DND-41 (cell line): Measurements from ENCODE around the gene FAM83F.

ENCODE experiments used
- ATAC-seq: fragments of 200-7000 bp; cut with Tn5 transposase; 3 replicates; pipeline ENCODE4 v1.9.1; 2021; ENCODE audit warnings: low read depth; ENCODE audit not compliant: insufficient read depth
- DNase-seq: peaks from one replicate; pipeline ENCODE4 v3.0.0-alpha.2; 2020
- H2AFZ ChIP-seq: 2 replicates; pipeline ENCODE4 v1.6.0; 2012; ENCODE audit warnings: low read depth, low read length
- H3K27ac ChIP-seq: 2 replicates; pipeline ENCODE4 v1.5.1; 2012; ENCODE audit warnings: low read length, inconsistent platforms
- H3K27me3 ChIP-seq: fragments of 200-600 bp; sonication (generic); 2 replicates; pipeline ENCODE4 v1.6.0; 2012; ENCODE audit warnings: low read length, mild to moderate bottlenecking, inconsistent platforms; ENCODE audit not compliant: insufficient read depth, poor library complexity
- H3K36me3 ChIP-seq: 2 replicates; pipeline ENCODE4 v1.5.1; 2012; ENCODE audit warnings: low read length, inconsistent platforms; ENCODE audit not compliant: insufficient read depth
- H3K4me1 ChIP-seq: 2 replicates; pipeline ENCODE4 v1.5.1; 2012; ENCODE audit warnings: mild to moderate bottlenecking, low read length; ENCODE audit not compliant: insufficient read depth
- H3K4me2 ChIP-seq: 2 replicates; pipeline ENCODE4 v1.6.0; 2012; ENCODE audit warnings: mild to moderate bottlenecking, moderate library complexity, low read length, inconsistent platforms; ENCODE audit not compliant: insufficient read depth
- H3K4me3 ChIP-seq, 2 experiments: fragments of 200-600 bp in 1 of 2; shearing (Covaris generic) in 1 of 2; 2 replicates each; pipeline ENCODE4 v1.5.1; 2012 to 2016; ENCODE audit warnings: inconsistent platforms in 2 of 2, low read length in 2 of 2, mild to moderate bottlenecking in 2 of 2, low read depth in 1 of 2, moderate library complexity in 1 of 2
- H3K79me2 ChIP-seq: 2 replicates; pipeline ENCODE4 v1.6.0; 2012; ENCODE audit warnings: low read length, inconsistent platforms; ENCODE audit not compliant: insufficient read depth
- H3K9ac ChIP-seq: 2 replicates; pipeline ENCODE4 v1.6.0; 2012; ENCODE audit warnings: low read depth, mild to moderate bottlenecking, inconsistent platforms, low read length, moderate library complexity
- H3K9me3 ChIP-seq: 2 replicates; pipeline ENCODE4 v1.5.1; 2012; ENCODE audit warnings: low read length, moderate library complexity, mild to moderate bottlenecking, inconsistent platforms; ENCODE audit not compliant: insufficient read depth, severe bottlenecking
- H4K20me1 ChIP-seq: 2 replicates; pipeline ENCODE4 v1.6.0; 2012; ENCODE audit warnings: low read length; ENCODE audit not compliant: insufficient read depth
- CTCF ChIP-seq: IDR thresholded peaks from 2 replicates; pipeline ENCODE4 v1.5.1; 2012; ENCODE audit warnings: borderline replicate concordance, low read length, moderate library complexity, mild to moderate bottlenecking; ENCODE audit not compliant: poor library complexity, severe bottlenecking; ENCODE audit errors: extremely low read depth
- EZH2 ChIP-seq: IDR thresholded peaks from 3 replicates; pipeline ENCODE4 v1.6.1; 2012; ENCODE audit warnings: borderline replicate concordance, low read depth, mild to moderate bottlenecking, moderate library complexity, low read length, inconsistent platforms; ENCODE audit not compliant: severe bottlenecking

FAM83F gene

GRCh38 chr22:40002935-40003715 lies 8.4 kb downstream of the FAM83F start:
- no peaks in the 10 kb centered on the region for H3K79me2 ChIP-seq
- H3K9me3 ChIP-seq = no peaks in the 10 kb centered on the region
- no peak for TF ChIP-seq EZH2
- TF ChIP-seq CTCF = no peak
- H3K27ac ChIP-seq = no peak overlapping the region
- no peaks in the 10 kb centered on the region for H3K4me1 ChIP-seq
- DNase-seq (no peak), ATAC-seq (no peak)
- H3K9ac ChIP-seq = no peak overlapping the region
- no peaks in the 10 kb centered on the region for H3K27me3 ChIP-seq
- no peaks in the 10 kb centered on the region for H3K36me3 ChIP-seq
- no peak overlapping the region for H3K4me3 ChIP-seq
- H3K4me2 ChIP-seq = no peak overlapping the region
- H4K20me1 ChIP-seq = no peaks in the 10 kb centered on the region
- H2AFZ ChIP-seq = no peak overlapping the region

GRCh38 chr22:40004836-40005235 lies 10.1 kb downstream of the FAM83F start:
- DNase-seq = no peak

GRCh38 chr22:40006641-40007040 lies 11.9 kb downstream of the FAM83F start:
- Histone ChIP-seq H4K20me1 (no peaks in the 10 kb centered on the region), H3K27ac (no peak overlapping the region), H2AFZ (no peak overlapping the region), H3K79me2 (no peaks in the 10 kb centered on the region), H3K4me2 (no peak overlapping the region), H3K4me3 (no peak overlapping the region), H3K27me3 (no peaks in the 10 kb centered on the region), H3K4me1 (no peaks in the 10 kb centered on the region), H3K36me3 (no peaks in the 10 kb centered on the region), H3K9ac (no peak overlapping the region), H3K9me3 (no peaks in the 10 kb centered on the region)
- TF ChIP-seq EZH2 (no peak), CTCF (no peak)
- ATAC-seq (peak; percentile 29; the same call in 1 of the 3 replicates), DNase-seq (no peak)

More at GRCh38 chr22:40004836-40005235, 10.1 kb downstream of the FAM83F start:
- no peak for ATAC-seq
- no peaks in the 10 kb centered on the region for H4K20me1 ChIP-seq
- no peak overlapping the region for H3K27ac ChIP-seq
- H3K79me2 ChIP-seq = no peaks in the 10 kb centered on the region
- no peaks in the 10 kb centered on the region for H3K36me3 ChIP-seq
- H2AFZ ChIP-seq = no peak overlapping the region
- TF ChIP-seq EZH2 (no peak), CTCF (no peak)
- H3K27me3 ChIP-seq = no peaks in the 10 kb centered on the region
- no peak overlapping the region for H3K4me2 ChIP-seq
- H3K9ac ChIP-seq = no peak overlapping the region
- H3K4me3 ChIP-seq = no peak overlapping the region
- no peaks in the 10 kb centered on the region for H3K9me3 ChIP-seq
- H3K4me1 ChIP-seq = no peaks in the 10 kb centered on the region
